B cell (primary cell): ENCODE results near the gene SEPTIN2. TPM values are rescaled to one million over a fixed set of nuclear protein-coding genes. Genes with fewer than 3 reads are reported as not detected.

Source experiments
- ATAC-seq: fragments of 200-7000 bp; cut with Tn5 transposase; one replicate; pipeline ENCODE4 v1.10.0; 2021; ENCODE audit warnings: low read depth, mild to moderate bottlenecking, moderate number of reproducible peaks, moderate library complexity
- CTCF ChIA-PET: fragments of 350-600 bp; sonication (Branson Sonifier 250); formaldehyde crosslinking; loops from one replicate; lab custom pipeline; 2021; ENCODE audit warnings: antibody characterized with exemption, inconsistent platforms; lab: Charles Lee
- POLR2A ChIA-PET: fragments of 350-600 bp; sonication (Branson Sonifier 250); formaldehyde crosslinking; loops from one replicate; lab custom pipeline; 2021; ENCODE audit warnings: antibody characterized with exemption; lab: Charles Lee
- DNase-seq: peaks from one replicate; pipeline ENCODE4 v3.0.0; 2013
- H2AFZ ChIP-seq: 2 replicates; pipeline ENCODE4 v1.6.1; 2012; ENCODE audit warnings: mild to moderate bottlenecking, low read depth, low read length; ENCODE audit not compliant: insufficient read depth, poor library complexity, severe bottlenecking
- H3K27ac ChIP-seq, 2 donors: 1 replicate in 1 of 2; 2 replicates in 1 of 2; pipeline ENCODE4 v1.5.1; 2012 to 2013; ENCODE audit warnings: low read length in 2 of 2, mild to moderate bottlenecking in 2 of 2, moderate library complexity in 1 of 2
- H3K27me3 ChIP-seq, 4 experiments: fragments of 200-600 bp in 1 of 4; sonication (generic) in 1 of 4; replicated peaks in 1 of 4; 1 replicate in 2 of 4; 2 replicates in 2 of 4; pipeline versions ENCODE4 v1.6.1 to v1.7.0; 2013 to 2016; ENCODE audit warnings: low read length in 3 of 4, mild to moderate bottlenecking in 2 of 4, mixed read lengths in 1 of 4, moderate library complexity in 1 of 4; ENCODE audit not compliant: insufficient read depth in 4 of 4, control insufficient read depth in 3 of 4; ENCODE audit errors: control extremely low read depth in 1 of 4
- H3K36me3 ChIP-seq, 2 experiments: replicated peaks in 1 of 2; 1 replicate in 1 of 2; 2 replicates in 1 of 2; pipeline versions ENCODE4 v1.6.1 to v1.7.1; 2013; ENCODE audit warnings: low read length in 1 of 2; ENCODE audit not compliant: insufficient read depth in 2 of 2, control insufficient read depth in 1 of 2; ENCODE audit errors: control extremely low read depth in 1 of 2, extremely low read depth in 1 of 2
- H3K4me1 ChIP-seq, 2 donors: fragments of 200-600 bp in 1 of 2; sonication (generic) in 1 of 2; 1 replicate in 1 of 2; 2 replicates in 1 of 2; pipeline versions ENCODE4 v1.5.1 to v1.6.1; 2013 to 2017; ENCODE audit warnings: low read length in 2 of 2; ENCODE audit not compliant: control insufficient read depth in 2 of 2, insufficient read depth in 2 of 2
- H3K4me2 ChIP-seq: replicated peaks from 2 replicates; pipeline ENCODE3; 2012; ENCODE audit warnings: mild to moderate bottlenecking, low read depth, low read length; ENCODE audit not compliant: poor library complexity, severe bottlenecking
- H3K4me3 ChIP-seq, 5 experiments: fragments of 200-600 bp in 1 of 5; sonication (generic) in 1 of 5; 1 replicate in 3 of 5; 2 replicates in 2 of 5; pipeline versions ENCODE4 v1.5.1 to v1.7.0; 2011 to 2016; ENCODE audit warnings: low read length in 4 of 5, mild to moderate bottlenecking in 4 of 5, low read depth in 2 of 5, control low read depth in 1 of 5, moderate library complexity in 1 of 5; ENCODE audit not compliant: insufficient read depth in 1 of 5; ENCODE audit errors: control extremely low read depth in 1 of 5, extremely low read depth in 1 of 5
- H3K79me2 ChIP-seq: fragments of 200-600 bp; sonication (generic); one replicate; pipeline ENCODE4 v1.6.0; 2016; ENCODE audit warnings: low read length; ENCODE audit not compliant: control insufficient read depth, insufficient read depth
- H3K9ac ChIP-seq: fragments of 200-600 bp; sonication (generic); 2 replicates; pipeline ENCODE4 v1.6.1; 2017; ENCODE audit warnings: mild to moderate bottlenecking, low read length, moderate library complexity
- H3K9me3 ChIP-seq, 3 donors: one replicate each; pipeline versions ENCODE4 v1.6.1 to v1.7.1; 2013; ENCODE audit warnings: low read length in 2 of 3; ENCODE audit not compliant: control insufficient read depth in 2 of 3, insufficient read depth in 1 of 3; ENCODE audit errors: control extremely low read depth in 1 of 3
- H4K20me1 ChIP-seq: 2 replicates; pipeline ENCODE4 v1.6.0; 2012; ENCODE audit warnings: mild to moderate bottlenecking, low read length; ENCODE audit not compliant: insufficient read depth, control insufficient read depth, poor library complexity, severe bottlenecking
- H3K27ac Mint-ChIP-seq: one replicate; pipeline ENCODE4 v1.8.0; 2021; ENCODE audit warnings: mixed read lengths
- H3K27me3 Mint-ChIP-seq: one replicate; pipeline ENCODE4 v1.8.0; 2021; ENCODE audit warnings: mixed read lengths
- H3K4me1 Mint-ChIP-seq: one replicate; pipeline ENCODE4 v1.8.0; 2021; ENCODE audit warnings: mixed read lengths
- H3K4me3 Mint-ChIP-seq: one replicate; pipeline ENCODE4 v1.8.0; 2021; ENCODE audit warnings: mixed read lengths
- H3K9me3 Mint-ChIP-seq: one replicate; pipeline ENCODE4 v1.8.0; 2022; ENCODE audit warnings: mixed read lengths; ENCODE audit not compliant: insufficient read depth
- EZH2 ChIP-seq: IDR thresholded peaks from 2 replicates; pipeline ENCODE4 v1.6.1; 2012; ENCODE audit warnings: borderline replicate concordance, low read depth, mild to moderate bottlenecking, moderate library complexity, low read length; ENCODE audit not compliant: insufficient read depth, poor library complexity, severe bottlenecking
- WGBS: methylation state at CpG from one replicate; pipeline ENCODE4 v1.1.5; 2013; ENCODE audit warnings: missing lambda C conversion rate; ENCODE audit not compliant: insufficient coverage; 5-methylcytosine and 5-hydroxymethylcytosine counted together
- intact Hi-C: fragments of 100-400 bp; cut with micrococcal nuclease; formaldehyde crosslinking; loops from one replicate; pipeline ENCODE4 v1.10.0; 2022
- polyA plus RNA-seq: library from polyadenylated mRNA; depleted of rRNA; stranded (reverse); fragments of >200 nt; gene quantifications from 2 replicates; pipeline ENCODE4 v1.2.3, GENCODE V29; 2012
- total RNA-seq, 2 donors: library from RNA; stranded (reverse); fragments of 120-200 nt in 1 of 2; gene quantifications; 1 replicate in 1 of 2; 2 replicates in 1 of 2; pipeline versions ENCODE4 v1.2.3 to v1.2.4, GENCODE V29; 2013 to 2022
- TF ChIP-seq, protein P1 (sequence below): fragments of 200-600 bp; IDR thresholded peaks from one replicate; pipeline ENCODE4 v1.8.0; 2022; ENCODE audit warnings: antibody characterized with exemption, mild to moderate bottlenecking

The SEPTIN2 gene
- total and polyA plus RNA-seq, 2 donors (not counting 1 experiment from before 2014, with no cell fraction given): 71.8 to 270 TPM

GRCh38 chr2:241273210-241274020, 42.3 kb upstream of the SEPTIN2 start:
- CTCF ChIA-PET: no interaction called here
- peak overlapping the region in 4 of 5 experiments; percentile 30 to 76 (median 65) for H3K4me3 ChIP-seq
- peak overlapping the region; percentile 32 for H3K27ac Mint-ChIP-seq

GRCh38 chr2:241274127-241274526, 41.6 kb upstream of the SEPTIN2 start:
- Mint-ChIP-seq H3K27ac (no peak overlapping the region), H3K4me3 (peak overlapping the region; percentile 80), H3K4me1 (peaks cover 29% of the 10 kb centered on the region), H3K9me3 (no peaks in the 10 kb centered on the region), H3K27me3 (no peaks in the 10 kb centered on the region)
- H3K4me1 ChIP-seq: peaks cover 12 to 21% of the 10 kb centered on the region in 2 donors
- DNase-seq: peak; percentile 26
- H2AFZ ChIP-seq: no peak overlapping the region
- H3K9me3 ChIP-seq: no peaks in the 10 kb centered on the region
- H3K4me3 ChIP-seq: no peak overlapping the region
- H3K9ac ChIP-seq: no peak overlapping the region
- intact Hi-C loops: loop anchor here (5.0 kb wide), 1 partner anchor 363 kb away; the partner anchor contains the start of genes ATG4B and THAP4
- no peak for ATAC-seq
- no peak overlapping the region for H3K27ac ChIP-seq
- no peak overlapping the region for H3K4me2 ChIP-seq
- peaks cover 45% of the 10 kb centered on the region for H4K20me1 ChIP-seq
- TF ChIP-seq EZH2: no peak
- TF ChIP-seq, protein P1, sequence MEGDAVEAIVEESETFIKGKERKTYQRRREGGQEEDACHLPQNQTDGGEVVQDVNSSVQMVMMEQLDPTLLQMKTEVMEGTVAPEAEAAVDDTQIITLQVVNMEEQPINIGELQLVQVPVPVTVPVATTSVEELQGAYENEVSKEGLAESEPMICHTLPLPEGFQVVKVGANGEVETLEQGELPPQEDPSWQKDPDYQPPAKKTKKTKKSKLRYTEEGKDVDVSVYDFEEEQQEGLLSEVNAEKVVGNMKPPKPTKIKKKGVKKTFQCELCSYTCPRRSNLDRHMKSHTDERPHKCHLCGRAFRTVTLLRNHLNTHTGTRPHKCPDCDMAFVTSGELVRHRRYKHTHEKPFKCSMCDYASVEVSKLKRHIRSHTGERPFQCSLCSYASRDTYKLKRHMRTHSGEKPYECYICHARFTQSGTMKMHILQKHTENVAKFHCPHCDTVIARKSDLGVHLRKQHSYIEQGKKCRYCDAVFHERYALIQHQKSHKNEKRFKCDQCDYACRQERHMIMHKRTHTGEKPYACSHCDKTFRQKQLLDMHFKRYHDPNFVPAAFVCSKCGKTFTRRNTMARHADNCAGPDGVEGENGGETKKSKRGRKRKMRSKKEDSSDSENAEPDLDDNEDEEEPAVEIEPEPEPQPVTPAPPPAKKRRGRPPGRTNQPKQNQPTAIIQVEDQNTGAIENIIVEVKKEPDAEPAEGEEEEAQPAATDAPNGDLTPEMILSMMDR: peak; percentile 17
- POLR2A ChIA-PET: no interaction called here
- H3K79me2 ChIP-seq: peaks cover 63% of the 10 kb centered on the region
- 97% methylated on average over 5 of the region's 5 CpGs for WGBS
- no peaks in the 10 kb centered on the region for H3K27me3 ChIP-seq
- no peaks in the 10 kb centered on the region for H3K36me3 ChIP-seq
- CTCF ChIA-PET: no interaction called here

More at GRCh38 chr2:241273210-241274020, 42.3 kb upstream of the SEPTIN2 start:
- POLR2A ChIA-PET: no interaction called here
- Histone ChIP-seq H3K79me2 (peaks cover 61% of the 10 kb centered on the region), H3K9ac (peak overlapping the region; percentile 65), H2AFZ (peak overlapping the region; percentile 61), H3K36me3 (no peaks in the 10 kb centered on the region), H3K4me2 (peak overlapping the region; percentile 85), H4K20me1 (peaks cover 51% of the 10 kb centered on the region), H3K9me3 (no peaks in the 10 kb centered on the region), H3K27ac (no peak overlapping the region), H3K4me1 (peaks cover 12 to 21% of the 10 kb centered on the region in 2 donors), H3K27me3 (no peaks in the 10 kb centered on the region)
- 85% methylated on average over 21 of the region's 21 CpGs for WGBS
- peak overlapping the region; percentile 80 for H3K4me3 Mint-ChIP-seq
- H3K4me1 Mint-ChIP-seq: peaks cover 31% of the 10 kb centered on the region
- H3K9me3 Mint-ChIP-seq: no peaks in the 10 kb centered on the region
- intact Hi-C loops: loop anchor here (5.0 kb wide), 1 partner anchor 364 kb away; the partner anchor contains the start of genes ATG4B and THAP4
- DNase-seq: peak; percentile 25
- no peak for TF ChIP-seq EZH2
- TF ChIP-seq, protein P1: no peak
- no peaks in the 10 kb centered on the region for H3K27me3 Mint-ChIP-seq
- no peak for ATAC-seq
